OCI-LY1 (cell line): Measurements from ENCODE around the gene CLASRP.

Experiments
- H2AFZ ChIP-seq: fragments of 200-600 bp; sonication (generic), shearing (Covaris generic); 2 replicates; pipeline ENCODE4 v1.6.0; 2014; ENCODE audit warnings: antibody characterized with exemption, mild to moderate bottlenecking, low read length
- H3F3A ChIP-seq: fragments of 200-600 bp; sonication (generic), shearing (Covaris generic); 2 replicates; pipeline ENCODE4 v1.6.0; 2014; ENCODE audit warnings: mild to moderate bottlenecking, antibody characterized with exemption, low read length, moderate library complexity; ENCODE audit not compliant: insufficient read depth
- H3K27ac ChIP-seq: fragments of 200-600 bp; sonication (generic); 2 replicates; pipeline ENCODE4 v1.5.1; 2014; ENCODE audit warnings: low read length, mixed run types, mild to moderate bottlenecking, low read depth; ENCODE audit not compliant: poor library complexity, severe bottlenecking
- H3K27me3 ChIP-seq: fragments of 200-600 bp; sonication (generic); 2 replicates; pipeline ENCODE4 v1.6.0; 2014; ENCODE audit warnings: antibody characterized with exemption, mild to moderate bottlenecking, low read length, moderate library complexity; ENCODE audit not compliant: insufficient read depth
- H3K36me3 ChIP-seq: fragments of 200-600 bp; sonication (generic); 2 replicates; pipeline ENCODE4 v1.6.1; 2014; ENCODE audit warnings: mild to moderate bottlenecking, antibody characterized with exemption, low read length, moderate library complexity, mixed read lengths; ENCODE audit not compliant: insufficient read depth
- H3K4me1 ChIP-seq: fragments of 200-600 bp; sonication (generic); 2 replicates; pipeline ENCODE4 v1.5.1; 2014; ENCODE audit warnings: mild to moderate bottlenecking, low read length, moderate library complexity; ENCODE audit not compliant: insufficient read depth, severe bottlenecking
- H3K4me2 ChIP-seq: fragments of 200-600 bp; sonication (generic), shearing (Covaris generic); 2 replicates; pipeline ENCODE4 v1.6.1; 2014; ENCODE audit warnings: low read length
- H3K4me3 ChIP-seq: fragments of 200-600 bp; sonication (generic); 2 replicates; pipeline ENCODE4 v1.5.1; 2014; ENCODE audit warnings: low read length, low read depth, mild to moderate bottlenecking, mixed read lengths; ENCODE audit not compliant: poor library complexity, severe bottlenecking
- H3K79me2 ChIP-seq: fragments of 200-600 bp; shearing (Covaris generic); 2 replicates; pipeline ENCODE4 v1.6.1; 2016; ENCODE audit warnings: mixed run types, low read length, mixed read lengths; ENCODE audit not compliant: insufficient read depth
- H3K9ac ChIP-seq: fragments of 200-600 bp; sonication (generic), shearing (Covaris generic); 2 replicates; pipeline ENCODE4 v1.6.1; 2014; ENCODE audit warnings: mild to moderate bottlenecking, low read length, mixed read lengths
- H3K9me2 ChIP-seq: fragments of 200-600 bp; sonication (generic), shearing (Covaris generic); 2 replicates; pipeline ENCODE4 v1.6.1; 2014; ENCODE audit warnings: low read depth, mild to moderate bottlenecking, low read length, mixed read lengths
- H3K9me3 ChIP-seq: fragments of 200-600 bp; shearing (Covaris generic); 2 replicates; pipeline ENCODE4 v1.6.1; 2014; ENCODE audit warnings: low read length, mixed read lengths
- H4K20me1 ChIP-seq: fragments of 200-600 bp; sonication (generic), shearing (Covaris generic); 2 replicates; pipeline ENCODE4 v1.6.0; 2016; ENCODE audit warnings: mild to moderate bottlenecking, low read length; ENCODE audit not compliant: insufficient read depth
- CTCF ChIP-seq: fragments of 200-600 bp; sonication (generic), shearing (Covaris generic); IDR thresholded peaks from 2 replicates; pipeline ENCODE4 v1.5.1; 2017; ENCODE audit warnings: mild to moderate bottlenecking, antibody characterized with exemption, low read length, moderate library complexity, mixed read lengths
- EZH2 ChIP-seq: fragments of 200-600 bp; sonication (generic), shearing (Covaris generic); IDR thresholded peaks from 2 replicates; pipeline ENCODE4 v1.8.0; 2017; ENCODE audit warnings: borderline replicate concordance, mixed run types, mild to moderate bottlenecking, antibody characterized with exemption, low read length, moderate library complexity, mixed read lengths

The CLASRP gene

DNA sequence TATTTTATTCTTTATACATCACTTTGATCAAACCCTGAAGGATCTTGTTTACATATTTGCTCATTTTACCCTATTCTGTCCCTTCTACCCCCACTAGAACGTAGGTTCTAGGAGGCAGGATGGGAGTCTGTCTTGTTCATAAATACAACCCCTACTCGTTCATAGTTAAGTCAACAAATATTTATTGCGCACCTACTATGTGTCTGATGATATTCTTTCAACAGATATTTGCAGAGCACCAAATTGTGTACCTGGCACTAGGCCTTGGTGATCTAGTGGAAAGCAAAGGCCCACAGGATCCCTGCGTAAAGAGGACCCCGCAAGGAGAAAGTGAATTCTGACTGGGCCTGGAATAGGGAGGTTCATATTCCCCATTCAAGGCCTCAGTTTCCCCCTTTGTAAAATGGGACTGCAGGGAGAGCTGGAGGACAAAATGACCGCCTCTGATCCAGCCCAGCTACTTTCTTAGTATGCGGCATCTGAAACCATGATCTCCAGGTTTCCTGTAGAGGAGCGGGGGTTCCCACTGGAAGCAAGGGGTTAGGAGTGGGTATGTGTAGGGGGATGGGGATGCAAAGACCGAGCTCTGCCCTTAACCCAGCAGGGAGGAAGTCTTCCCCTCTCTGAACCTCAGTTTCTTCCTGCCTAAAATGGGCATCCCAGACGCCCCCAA lies 39.7 kb downstream of the CLASRP start:
- no peaks in the 10 kb centered on the region for H4K20me1 ChIP-seq
- peaks cover 38% of the 10 kb centered on the region for H3K79me2 ChIP-seq
- H3K4me1 ChIP-seq = peaks cover 53% of the 10 kb centered on the region
- no peaks in the 10 kb centered on the region for H3K9me3 ChIP-seq
- H3K4me3 ChIP-seq = peak overlapping the region; percentile 90
- H3F3A ChIP-seq = peaks cover 13% of the 10 kb centered on the region
- H3K9ac ChIP-seq = peak overlapping the region; percentile 93
- no peak overlapping the region for H2AFZ ChIP-seq
- H3K27ac ChIP-seq = peak overlapping the region; percentile 85
- TF ChIP-seq CTCF (no peak), EZH2 (no peak)
- H3K36me3 ChIP-seq = peaks cover 36% of the 10 kb centered on the region
- no peaks in the 10 kb centered on the region for H3K9me2 ChIP-seq
- H3K27me3 ChIP-seq = no peaks in the 10 kb centered on the region
- H3K4me2 ChIP-seq = peak overlapping the region; percentile 94

GRCh38 chr19:45079063-45079910 lies 40.4 kb downstream of the CLASRP start, which contains the start of gene GEMIN7:
Gene GEMIN7 (plus strand): TSS chr19:45079260. CDS start chr19:45090115, 10,855 bp downstream.
- Histone ChIP-seq H3K9me3 (no peaks in the 10 kb centered on the region), H3K27me3 (no peaks in the 10 kb centered on the region), H3K4me1 (peaks cover 48% of the 10 kb centered on the region), H3K9ac (peak within 1 kb of the TSS; percentile 93), H3K79me2 (peaks cover 38% of the 10 kb centered on the region), H3K36me3 (peaks cover 34% of the 10 kb centered on the region), H3K4me3 (peak within 1 kb of the TSS; percentile 90), H3K4me2 (peak within 1 kb of the TSS; percentile 94), H3K9me2 (no peaks in the 10 kb centered on the region), H4K20me1 (no peaks in the 10 kb centered on the region), H3K27ac (peak within 1 kb of the TSS; percentile 85), H2AFZ (no peak within 1 kb of the TSS), H3F3A (peaks cover 13% of the 10 kb centered on the region)
- no peak for TF ChIP-seq EZH2
- peak; percentile 14; the same call in 1 of the 2 replicates for TF ChIP-seq CTCF

GRCh38 chr19:45079911-45080370 lies 41.1 kb downstream of the CLASRP start:
- no peaks in the 10 kb centered on the region for H4K20me1 ChIP-seq
- TF ChIP-seq EZH2 (no peak), CTCF (no peak)
- H3K4me1 ChIP-seq = peaks cover 42% of the 10 kb centered on the region
- no peak overlapping the region for H2AFZ ChIP-seq
- peaks cover 38% of the 10 kb centered on the region for H3K79me2 ChIP-seq
- no peaks in the 10 kb centered on the region for H3K9me2 ChIP-seq
- H3K36me3 ChIP-seq = peaks cover 28% of the 10 kb centered on the region
- peak overlapping the region; percentile 94 for H3K4me2 ChIP-seq
- peak overlapping the region; percentile 78 for H3K27ac ChIP-seq
- H3K9ac ChIP-seq = peak overlapping the region; percentile 93
- H3K27me3 ChIP-seq = no peaks in the 10 kb centered on the region
- peak overlapping the region; percentile 90 for H3K4me3 ChIP-seq
- H3F3A ChIP-seq = peaks cover 13% of the 10 kb centered on the region
- no peaks in the 10 kb centered on the region for H3K9me3 ChIP-seq
